ENCODE measurements around the gene MACROD2.

The MACROD2 gene

GRCh38 chr20:14765370-14765701 lies 770.0 kb downstream of the MACROD2 start:
- ATAC-seq, result no peak
- TF ChIP-seq CSDC2 (CRISPR knock-in tag; IDR thresholded peaks at IDR 0.05) (no peak), ZNF8 (CRISPR knock-in tag; IDR thresholded peaks at IDR 0.05) (no peak), ISL1 (CRISPR knock-in tag; IDR thresholded peaks at IDR 0.05) (no peak), PPARA (CRISPR knock-in tag; IDR thresholded peaks at IDR 0.05; ENCODE audit: borderline replicate concordance) (no peak), TCF4 (CRISPR knock-in tag; IDR thresholded peaks at IDR 0.05; ENCODE audit: borderline replicate concordance) (no peak), ESRRG (CRISPR knock-in tag; IDR thresholded peaks at IDR 0.05) (no peak), RARB (CRISPR knock-in tag; IDR thresholded peaks at IDR 0.05) (no peak), TSHZ2 (CRISPR knock-in tag; IDR thresholded peaks at IDR 0.05) (no peak), ZNF565 (CRISPR knock-in tag; conservative IDR thresholded peaks at IDR 0.05; ENCODE audit: low read depth) (no peak)
- TF ChIP-seq, protein P1, sequence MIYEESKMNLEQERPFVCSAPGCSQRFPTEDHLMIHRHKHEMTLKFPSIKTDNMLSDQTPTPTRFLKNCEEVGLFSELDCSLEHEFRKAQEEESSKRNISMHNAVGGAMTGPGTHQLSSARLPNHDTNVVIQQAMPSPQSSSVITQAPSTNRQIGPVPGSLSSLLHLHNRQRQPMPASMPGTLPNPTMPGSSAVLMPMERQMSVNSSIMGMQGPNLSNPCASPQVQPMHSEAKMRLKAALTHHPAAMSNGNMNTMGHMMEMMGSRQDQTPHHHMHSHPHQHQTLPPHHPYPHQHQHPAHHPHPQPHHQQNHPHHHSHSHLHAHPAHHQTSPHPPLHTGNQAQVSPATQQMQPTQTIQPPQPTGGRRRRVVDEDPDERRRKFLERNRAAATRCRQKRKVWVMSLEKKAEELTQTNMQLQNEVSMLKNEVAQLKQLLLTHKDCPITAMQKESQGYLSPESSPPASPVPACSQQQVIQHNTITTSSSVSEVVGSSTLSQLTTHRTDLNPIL (CRISPR knock-in tag; IDR thresholded peaks at IDR 0.05; ENCODE audit: low read depth), result no peak

DNA sequence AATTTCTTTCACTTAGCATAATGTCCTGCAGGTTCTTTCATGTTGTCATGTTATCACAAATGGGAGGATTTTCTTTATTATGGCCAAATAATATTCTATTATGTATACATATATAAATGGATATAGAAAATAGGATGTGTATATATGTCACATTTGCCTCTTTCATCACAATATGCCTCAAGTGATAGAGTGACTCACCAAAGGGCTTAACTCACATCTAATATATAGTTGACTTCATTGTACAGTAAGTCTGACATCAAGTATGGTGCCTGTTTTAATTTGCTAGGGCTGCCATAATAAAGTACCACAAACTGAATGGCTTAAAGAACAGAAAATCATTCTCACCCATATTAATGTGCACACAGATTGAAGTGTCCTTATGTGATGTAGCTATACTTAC lies 778.2 kb downstream of the MACROD2 start:
- TF ChIP-seq PPARA (CRISPR knock-in tag; IDR thresholded peaks at IDR 0.05; ENCODE audit: borderline replicate concordance) (no peak), TSHZ2 (CRISPR knock-in tag; IDR thresholded peaks at IDR 0.05) (no peak), ISL1 (CRISPR knock-in tag; IDR thresholded peaks at IDR 0.05) (no peak), ESRRG (CRISPR knock-in tag; IDR thresholded peaks at IDR 0.05) (no peak), ZC3H10 (CRISPR knock-in tag; IDR thresholded peaks at IDR 0.05) (no peak), BACH2 (CRISPR knock-in tag; IDR thresholded peaks at IDR 0.05; ENCODE audit: borderline replicate concordance) (no peak), ZFP3 (CRISPR knock-in tag; IDR thresholded peaks at IDR 0.05) (no peak), TCF4 (CRISPR knock-in tag; IDR thresholded peaks at IDR 0.05; ENCODE audit: borderline replicate concordance) (no peak), TOX (CRISPR knock-in tag; IDR thresholded peaks at IDR 0.05; ENCODE audit: borderline replicate concordance) (no peak), ARNTL (CRISPR knock-in tag; IDR thresholded peaks at IDR 0.05; ENCODE audit: borderline replicate concordance, low read depth) (no peak), GLIS3 (CRISPR knock-in tag; IDR thresholded peaks at IDR 0.05) (no peak)
- TF ChIP-seq, protein P1 (CRISPR knock-in tag; IDR thresholded peaks at IDR 0.05; ENCODE audit: low read depth), result no peak

DNA sequence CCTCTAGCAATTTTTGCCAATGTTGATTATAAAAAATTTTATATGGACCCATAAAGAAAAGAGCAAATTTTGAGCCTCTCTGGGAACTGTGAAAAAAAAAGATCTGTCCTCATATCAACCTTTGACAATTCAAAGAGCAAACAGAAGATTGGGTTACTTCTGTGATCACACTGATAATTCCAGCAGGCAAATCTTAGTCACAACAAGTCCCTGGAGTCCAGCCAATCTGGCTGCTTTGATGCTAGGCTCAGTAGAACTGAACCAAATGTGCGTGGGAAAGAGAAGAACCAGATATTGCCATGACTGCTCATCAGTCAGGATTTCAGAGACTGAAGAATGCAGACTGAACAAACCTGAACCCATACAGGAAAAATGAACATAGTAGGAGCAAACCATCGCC lies 780.5 kb downstream of the MACROD2 start:
- peak; percentile 94 for ATAC-seq

More for the DNA sequence above, 778.2 kb downstream of the MACROD2 start:
- ATAC-seq, result no peak

More for the DNA sequence above, 780.5 kb downstream of the MACROD2 start:
- TF ChIP-seq, protein P2, sequence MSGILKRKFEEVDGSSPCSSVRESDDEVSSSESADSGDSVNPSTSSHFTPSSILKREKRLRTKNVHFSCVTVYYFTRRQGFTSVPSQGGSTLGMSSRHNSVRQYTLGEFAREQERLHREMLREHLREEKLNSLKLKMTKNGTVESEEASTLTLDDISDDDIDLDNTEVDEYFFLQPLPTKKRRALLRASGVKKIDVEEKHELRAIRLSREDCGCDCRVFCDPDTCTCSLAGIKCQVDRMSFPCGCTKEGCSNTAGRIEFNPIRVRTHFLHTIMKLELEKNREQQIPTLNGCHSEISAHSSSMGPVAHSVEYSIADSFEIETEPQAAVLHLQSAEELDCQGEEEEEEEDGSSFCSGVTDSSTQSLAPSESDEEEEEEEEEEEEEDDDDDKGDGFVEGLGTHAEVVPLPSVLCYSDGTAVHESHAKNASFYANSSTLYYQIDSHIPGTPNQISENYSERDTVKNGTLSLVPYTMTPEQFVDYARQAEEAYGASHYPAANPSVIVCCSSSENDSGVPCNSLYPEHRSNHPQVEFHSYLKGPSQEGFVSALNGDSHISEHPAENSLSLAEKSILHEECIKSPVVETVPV (CRISPR knock-in tag; IDR thresholded peaks at IDR 0.05), result no peak
- no peak for TF ChIP-seq PATZ1 (CRISPR knock-in tag; IDR thresholded peaks at IDR 0.05; ENCODE audit: borderline replicate concordance)
- no peak for TF ChIP-seq ZFP30 (CRISPR knock-in tag; IDR thresholded peaks at IDR 0.05)
- no peak for TF ChIP-seq TCF4 (CRISPR knock-in tag; IDR thresholded peaks at IDR 0.05; ENCODE audit: borderline replicate concordance)
- no peak for TF ChIP-seq TOX (CRISPR knock-in tag; IDR thresholded peaks at IDR 0.05; ENCODE audit: borderline replicate concordance)
- TF ChIP-seq GLIS3 (CRISPR knock-in tag; IDR thresholded peaks at IDR 0.05), result no peak
- TF ChIP-seq ISL1 (CRISPR knock-in tag; IDR thresholded peaks at IDR 0.05), result no peak
- TF ChIP-seq OSR1 (CRISPR knock-in tag; IDR thresholded peaks at IDR 0.05), result no peak
